SK-N-SH treated with all-trans-retinoic acid at 6 μM for 48 hours (cell line): Measurements from ENCODE around the gene EVX1.

Experiments used
- ATAC-seq: fragments of 200-7000 bp; cut with Tn5 transposase; 3 replicates; pipeline ENCODE4 v1.9.1; 2020; ENCODE audit warnings: mild to moderate bottlenecking, moderate library complexity
- ARNTL ChIP-seq: fragments of 450-650 bp; formaldehyde crosslinking; IDR thresholded peaks from 2 replicates; pipeline ENCODE4 v1.5.0; 2020; ENCODE audit warnings: low read depth, mild to moderate bottlenecking, moderate library complexity, borderline replicate concordance
- CSDC2 ChIP-seq: fragments of 250-450 bp; sonication (Bioruptor Pico); IDR thresholded peaks from 2 replicates; pipeline ENCODE4 v1.5.0; 2020; ENCODE audit warnings: mild to moderate bottlenecking, moderate library complexity
- ISL1 ChIP-seq: fragments of 250-450 bp; sonication (Bioruptor Pico); IDR thresholded peaks from 2 replicates; pipeline ENCODE4 v2.1.2; 2022; ENCODE audit warnings: mild to moderate bottlenecking, moderate library complexity
- TOX ChIP-seq: fragments of 250-450 bp; sonication (Bioruptor Pico); IDR thresholded peaks from 2 replicates; pipeline ENCODE4 v1.8.0; 2021; ENCODE audit warnings: mild to moderate bottlenecking, moderate library complexity, borderline replicate concordance
- ZC3H10 ChIP-seq: fragments of 250-450 bp; sonication (Bioruptor Pico); IDR thresholded peaks from 2 replicates; pipeline ENCODE4 v1.5.1; 2021; ENCODE audit warnings: mild to moderate bottlenecking, moderate library complexity
- ZFP3 ChIP-seq: fragments of 250-450 bp; sonication (Bioruptor Pico); IDR thresholded peaks from 2 replicates; pipeline ENCODE4 v1.5.0; 2020; ENCODE audit warnings: mild to moderate bottlenecking, moderate library complexity
- ZFP30 ChIP-seq: fragments of 450-650 bp; formaldehyde crosslinking; IDR thresholded peaks from 2 replicates; pipeline ENCODE4 v1.5.0; 2022; ENCODE audit warnings: mild to moderate bottlenecking, moderate library complexity
- ZNF565 ChIP-seq: fragments of 450-650 bp; formaldehyde crosslinking; conservative IDR thresholded peaks from 2 replicates; pipeline ENCODE4 v1.5.0; 2020; ENCODE audit warnings: low read depth, mild to moderate bottlenecking, moderate library complexity
- ZNF70 ChIP-seq: fragments of 450-650 bp; formaldehyde crosslinking; IDR thresholded peaks from 2 replicates; pipeline ENCODE4 v1.5.0; 2020; ENCODE audit warnings: mild to moderate bottlenecking, moderate library complexity
- TF ChIP-seq, protein P1 (sequence below): fragments of 250-450 bp; sonication (Bioruptor Pico); IDR thresholded peaks from 2 replicates; pipeline ENCODE4 v1.8.0; 2021; ENCODE audit warnings: low read depth, mild to moderate bottlenecking, moderate library complexity, borderline replicate concordance
- TF ChIP-seq, protein P2 (sequence below): fragments of 250-450 bp; sonication (Bioruptor Pico); IDR thresholded peaks from 2 replicates; pipeline ENCODE4 v1.5.0; 2020; ENCODE audit warnings: mild to moderate bottlenecking, moderate library complexity
- TF ChIP-seq, protein P3 (sequence below): fragments of 250-450 bp; sonication (Bioruptor Pico); IDR thresholded peaks from 2 replicates; pipeline ENCODE4 v1.8.0; 2020; ENCODE audit warnings: mild to moderate bottlenecking, moderate library complexity, borderline replicate concordance
- TF ChIP-seq, protein P4 (sequence below): fragments of 250-450 bp; sonication (Bioruptor Pico); IDR thresholded peaks from 2 replicates; pipeline ENCODE4 v1.5.1; 2021; ENCODE audit warnings: mild to moderate bottlenecking, moderate library complexity

EVX1 gene

DNA sequence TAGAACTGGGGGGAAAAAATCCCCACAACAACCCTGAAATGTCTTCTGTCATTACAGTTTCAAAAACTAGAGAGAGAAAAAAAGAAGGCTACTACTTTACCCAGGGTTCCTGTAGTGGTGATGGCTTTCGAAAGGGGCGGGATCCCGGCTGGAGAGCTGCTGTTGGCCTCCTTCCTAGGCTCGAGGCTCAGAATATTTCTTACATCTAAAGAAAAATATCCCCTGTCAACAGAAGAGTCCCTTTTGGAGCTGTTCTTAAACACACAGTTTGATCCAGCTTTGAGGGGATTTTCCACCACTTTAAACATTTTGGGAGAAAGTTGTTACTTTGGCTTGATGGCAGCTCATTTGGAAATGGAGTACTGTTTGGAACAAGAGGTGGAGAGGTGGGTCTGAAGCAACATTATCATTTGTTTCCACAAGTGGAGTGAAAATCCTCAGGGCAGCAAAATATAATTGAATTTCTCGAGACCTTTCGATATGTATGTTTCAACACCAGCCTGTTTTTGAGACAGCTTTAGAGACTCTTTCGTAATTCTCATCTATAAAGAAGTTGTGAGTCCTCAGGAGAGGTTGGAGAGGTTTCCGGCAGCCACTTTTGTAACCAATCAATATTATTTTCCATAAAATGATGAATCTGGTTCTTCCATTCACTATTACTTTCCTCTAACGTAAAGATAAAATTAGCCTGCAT, 47.8 kb upstream of the EVX1 start:
- ATAC-seq, result no peak
- TF ChIP-seq, protein P1, sequence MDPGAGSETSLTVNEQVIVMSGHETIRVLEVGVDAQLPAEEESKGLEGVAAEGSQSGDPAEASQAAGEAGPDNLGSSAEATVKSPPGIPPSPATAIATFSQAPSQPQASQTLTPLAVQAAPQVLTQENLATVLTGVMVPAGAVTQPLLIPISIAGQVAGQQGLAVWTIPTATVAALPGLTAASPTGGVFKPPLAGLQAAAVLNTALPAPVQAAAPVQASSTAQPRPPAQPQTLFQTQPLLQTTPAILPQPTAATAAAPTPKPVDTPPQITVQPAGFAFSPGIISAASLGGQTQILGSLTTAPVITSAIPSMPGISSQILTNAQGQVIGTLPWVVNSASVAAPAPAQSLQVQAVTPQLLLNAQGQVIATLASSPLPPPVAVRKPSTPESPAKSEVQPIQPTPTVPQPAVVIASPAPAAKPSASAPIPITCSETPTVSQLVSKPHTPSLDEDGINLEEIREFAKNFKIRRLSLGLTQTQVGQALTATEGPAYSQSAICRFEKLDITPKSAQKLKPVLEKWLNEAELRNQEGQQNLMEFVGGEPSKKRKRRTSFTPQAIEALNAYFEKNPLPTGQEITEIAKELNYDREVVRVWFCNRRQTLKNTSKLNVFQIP (CRISPR knock-in tag), result no peak
- TF ChIP-seq, protein P2, sequence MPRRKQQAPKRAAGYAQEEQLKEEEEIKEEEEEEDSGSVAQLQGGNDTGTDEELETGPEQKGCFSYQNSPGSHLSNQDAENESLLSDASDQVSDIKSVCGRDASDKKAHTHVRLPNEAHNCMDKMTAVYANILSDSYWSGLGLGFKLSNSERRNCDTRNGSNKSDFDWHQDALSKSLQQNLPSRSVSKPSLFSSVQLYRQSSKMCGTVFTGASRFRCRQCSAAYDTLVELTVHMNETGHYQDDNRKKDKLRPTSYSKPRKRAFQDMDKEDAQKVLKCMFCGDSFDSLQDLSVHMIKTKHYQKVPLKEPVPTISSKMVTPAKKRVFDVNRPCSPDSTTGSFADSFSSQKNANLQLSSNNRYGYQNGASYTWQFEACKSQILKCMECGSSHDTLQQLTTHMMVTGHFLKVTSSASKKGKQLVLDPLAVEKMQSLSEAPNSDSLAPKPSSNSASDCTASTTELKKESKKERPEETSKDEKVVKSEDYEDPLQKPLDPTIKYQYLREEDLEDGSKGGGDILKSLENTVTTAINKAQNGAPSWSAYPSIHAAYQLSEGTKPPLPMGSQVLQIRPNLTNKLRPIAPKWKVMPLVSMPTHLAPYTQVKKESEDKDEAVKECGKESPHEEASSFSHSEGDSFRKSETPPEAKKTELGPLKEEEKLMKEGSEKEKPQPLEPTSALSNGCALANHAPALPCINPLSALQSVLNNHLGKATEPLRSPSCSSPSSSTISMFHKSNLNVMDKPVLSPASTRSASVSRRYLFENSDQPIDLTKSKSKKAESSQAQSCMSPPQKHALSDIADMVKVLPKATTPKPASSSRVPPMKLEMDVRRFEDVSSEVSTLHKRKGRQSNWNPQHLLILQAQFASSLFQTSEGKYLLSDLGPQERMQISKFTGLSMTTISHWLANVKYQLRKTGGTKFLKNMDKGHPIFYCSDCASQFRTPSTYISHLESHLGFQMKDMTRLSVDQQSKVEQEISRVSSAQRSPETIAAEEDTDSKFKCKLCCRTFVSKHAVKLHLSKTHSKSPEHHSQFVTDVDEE (CRISPR knock-in tag), result no peak
- no peak for TF ChIP-seq ISL1 (CRISPR knock-in tag)
- no peak for TF ChIP-seq TOX (CRISPR knock-in tag)
- TF ChIP-seq CSDC2, result no peak
- TF ChIP-seq ZFP3 (CRISPR knock-in tag), result no peak

DNA sequence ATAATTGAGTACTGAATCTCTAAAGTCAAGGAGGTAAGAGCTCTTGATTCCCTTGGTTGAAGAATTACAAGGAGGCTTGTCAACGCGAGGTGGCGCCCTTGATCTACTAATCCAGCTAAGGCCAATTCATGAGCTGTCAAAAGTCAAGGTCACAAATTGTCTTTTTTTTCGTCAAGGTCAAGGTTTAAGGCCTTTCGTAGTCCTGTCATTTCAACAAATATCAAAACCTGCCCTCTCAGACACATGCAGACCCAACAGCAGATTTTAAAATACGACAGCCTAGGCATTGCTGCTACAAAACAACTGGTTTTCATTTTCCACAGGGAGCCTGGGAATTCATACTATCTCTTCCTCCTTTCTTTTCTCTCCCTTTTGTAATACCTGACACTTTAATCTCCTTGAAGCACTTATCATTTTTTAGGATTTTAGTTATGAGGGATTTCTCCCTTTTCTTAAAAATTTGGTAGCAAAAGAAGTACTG, 46.3 kb upstream of the EVX1 start:
- peak; percentile 57 for ATAC-seq

DNA sequence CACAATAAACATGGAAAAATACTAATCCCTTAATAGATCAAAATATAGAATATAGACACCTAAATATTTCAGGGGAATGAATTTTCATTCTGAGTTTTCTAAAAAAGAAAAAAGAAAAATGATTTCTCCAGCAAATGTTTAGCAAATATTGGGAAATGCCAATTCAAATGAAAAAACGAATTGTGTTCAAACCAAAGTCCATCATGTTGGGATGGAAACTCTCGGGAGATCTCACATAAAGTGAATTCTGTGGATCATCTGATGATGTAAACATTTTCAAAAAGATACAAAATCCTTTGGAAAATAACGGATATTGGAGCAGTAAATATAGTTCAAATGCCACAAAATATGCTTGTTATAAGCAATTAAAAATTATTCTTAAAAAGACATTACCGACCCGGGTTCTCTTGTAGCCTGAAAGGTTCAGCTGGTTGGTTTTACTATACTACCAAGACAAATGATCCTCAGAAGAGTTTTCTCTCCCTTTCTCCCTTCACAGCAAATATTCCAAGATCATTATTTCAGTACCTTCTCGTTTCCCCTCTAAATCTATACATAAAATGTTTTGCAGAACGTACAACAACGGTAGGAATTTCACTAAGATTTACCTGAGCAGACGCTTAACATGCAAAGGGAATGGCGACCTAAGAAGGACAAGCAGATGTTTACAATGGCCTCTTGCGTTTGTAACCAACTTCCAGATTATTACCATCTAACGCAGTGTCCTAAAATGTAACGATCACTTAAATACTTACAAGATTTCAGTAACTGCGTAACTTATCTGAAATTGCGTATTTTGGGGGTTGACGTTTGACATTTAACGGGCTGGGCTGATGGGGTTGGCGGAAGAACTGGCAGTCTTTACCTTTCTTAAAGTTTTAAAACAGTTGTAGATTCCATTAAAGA, 45.2 kb upstream of the EVX1 start:
- ATAC-seq, result no peak
- TF ChIP-seq, protein P3, sequence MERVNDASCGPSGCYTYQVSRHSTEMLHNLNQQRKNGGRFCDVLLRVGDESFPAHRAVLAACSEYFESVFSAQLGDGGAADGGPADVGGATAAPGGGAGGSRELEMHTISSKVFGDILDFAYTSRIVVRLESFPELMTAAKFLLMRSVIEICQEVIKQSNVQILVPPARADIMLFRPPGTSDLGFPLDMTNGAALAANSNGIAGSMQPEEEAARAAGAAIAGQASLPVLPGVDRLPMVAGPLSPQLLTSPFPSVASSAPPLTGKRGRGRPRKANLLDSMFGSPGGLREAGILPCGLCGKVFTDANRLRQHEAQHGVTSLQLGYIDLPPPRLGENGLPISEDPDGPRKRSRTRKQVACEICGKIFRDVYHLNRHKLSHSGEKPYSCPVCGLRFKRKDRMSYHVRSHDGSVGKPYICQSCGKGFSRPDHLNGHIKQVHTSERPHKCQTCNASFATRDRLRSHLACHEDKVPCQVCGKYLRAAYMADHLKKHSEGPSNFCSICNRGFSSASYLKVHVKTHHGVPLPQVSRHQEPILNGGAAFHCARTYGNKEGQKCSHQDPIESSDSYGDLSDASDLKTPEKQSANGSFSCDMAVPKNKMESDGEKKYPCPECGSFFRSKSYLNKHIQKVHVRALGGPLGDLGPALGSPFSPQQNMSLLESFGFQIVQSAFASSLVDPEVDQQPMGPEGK (CRISPR knock-in tag), result no peak
- 0 out of 2 replicates have a peak, but pooled peaks have one; percentile 54 for TF ChIP-seq ZFP3 (CRISPR knock-in tag)
- TF ChIP-seq CSDC2, result peak; percentile 100
- TF ChIP-seq, protein P4, sequence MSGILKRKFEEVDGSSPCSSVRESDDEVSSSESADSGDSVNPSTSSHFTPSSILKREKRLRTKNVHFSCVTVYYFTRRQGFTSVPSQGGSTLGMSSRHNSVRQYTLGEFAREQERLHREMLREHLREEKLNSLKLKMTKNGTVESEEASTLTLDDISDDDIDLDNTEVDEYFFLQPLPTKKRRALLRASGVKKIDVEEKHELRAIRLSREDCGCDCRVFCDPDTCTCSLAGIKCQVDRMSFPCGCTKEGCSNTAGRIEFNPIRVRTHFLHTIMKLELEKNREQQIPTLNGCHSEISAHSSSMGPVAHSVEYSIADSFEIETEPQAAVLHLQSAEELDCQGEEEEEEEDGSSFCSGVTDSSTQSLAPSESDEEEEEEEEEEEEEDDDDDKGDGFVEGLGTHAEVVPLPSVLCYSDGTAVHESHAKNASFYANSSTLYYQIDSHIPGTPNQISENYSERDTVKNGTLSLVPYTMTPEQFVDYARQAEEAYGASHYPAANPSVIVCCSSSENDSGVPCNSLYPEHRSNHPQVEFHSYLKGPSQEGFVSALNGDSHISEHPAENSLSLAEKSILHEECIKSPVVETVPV (CRISPR knock-in tag), result no peak
- TF ChIP-seq, protein P1 (CRISPR knock-in tag), result no peak

More for the DNA sequence above, 46.3 kb upstream of the EVX1 start:
- TF ChIP-seq TOX (CRISPR knock-in tag) (no peak), ZNF70 (no peak), ZNF565 (CRISPR knock-in tag) (no peak), ZC3H10 (CRISPR knock-in tag) (no peak), ZFP30 (CRISPR knock-in tag) (no peak), ARNTL (CRISPR knock-in tag) (no peak)
- TF ChIP-seq, protein P2 (CRISPR knock-in tag), result no peak
- TF ChIP-seq, protein P1 (CRISPR knock-in tag), result no peak
- TF ChIP-seq, protein P4 (CRISPR knock-in tag), result no peak
